ENCODE results near the gene WWTR1. TPM values are rescaled to one million over a fixed set of nuclear protein-coding genes. Genes with fewer than 3 reads are reported as not detected.
A peak's percentile ranks its signal among the peaks of the same experiment; 100 is the strongest.

The WWTR1 gene
- total RNA-seq, 4 donors from 2014 or later: 40.3 to 80.4 (median 67.6) TPM

- in situ Hi-C loops (cut with MboI; ENCODE audit: low pct_ligation_motif_present in 1 of 4, low pct_unique_long_range_greater_than_20kb in 1 of 4, low sequenced_read_pairs in 3 of 4): no loop called here
- no peaks in the 10 kb centered on the region for H3K27me3 ChIP-seq
- H3K4me3 ChIP-seq: no peak overlapping the region
- WGBS, 2 donors (ENCODE audit: low coverage in 1 of 2): 85% methylated on average over 8 of the region's 8 CpGs
- H3K27ac ChIP-seq: no peak overlapping the region
- H3K4me1 ChIP-seq: peaks cover 0 to 25% (median 4%) of the 10 kb centered on the region in 4 donors
- no peaks in the 10 kb centered on the region for H3K36me3 ChIP-seq
- no peaks in the 10 kb centered on the region for H3K9me3 ChIP-seq
- intact Hi-C loops (cut with DNase I; ENCODE audit: low total_unique reads): no loop called here
- no peak for DNase-seq
- no peak for TF ChIP-seq CTCF (IDR thresholded peaks at IDR 0.05)
- no peak for TF ChIP-seq POLR2AphosphoS5 (IDR thresholded peaks at IDR 0.05)
- TF ChIP-seq EP300 (IDR thresholded peaks at IDR 0.05; ENCODE audit: low read depth): no peak
- no peak for TF ChIP-seq POLR2A (IDR thresholded peaks at IDR 0.05)
Measured at GRCh38 chr3:149593418-149594160, 64.2 kb downstream of the WWTR1 start.

- in situ Hi-C loops (cut with MboI; ENCODE audit: low pct_ligation_motif_present in 1 of 4, low pct_unique_long_range_greater_than_20kb in 1 of 4, low sequenced_read_pairs in 3 of 4) (no loop called here), intact Hi-C loops (cut with DNase I; ENCODE audit: low total_unique reads) (no loop called here)
- DNase-seq: no peak
- peaks cover 0 to 28% (median 4%) of the 10 kb centered on the region in 4 donors for H3K4me1 ChIP-seq
- H3K36me3 ChIP-seq: no peaks in the 10 kb centered on the region
- TF ChIP-seq POLR2AphosphoS5 (IDR thresholded peaks at IDR 0.05) (no peak), CTCF (IDR thresholded peaks at IDR 0.05) (no peak), EP300 (IDR thresholded peaks at IDR 0.05; ENCODE audit: low read depth) (no peak), POLR2A (IDR thresholded peaks at IDR 0.05) (no peak)
- H3K27ac ChIP-seq: no peak overlapping the region
- H3K4me3 ChIP-seq: no peak overlapping the region
- 62 to 87% methylated on average over 2 to 9 of the region's 9 CpGs for whole genome bisulfite sequencing, 2 donors (ENCODE audit: low coverage in 1 of 2)
- H3K27me3 ChIP-seq: no peaks in the 10 kb centered on the region
- no peaks in the 10 kb centered on the region for H3K9me3 ChIP-seq
Measured at GRCh38 chr3:149592758-149593240, 65.0 kb downstream of the WWTR1 start.

- no peak for TF ChIP-seq POLR2A (IDR thresholded peaks at IDR 0.05)
- no peak for TF ChIP-seq EP300 (IDR thresholded peaks at IDR 0.05; ENCODE audit: low read depth)
- no peak for TF ChIP-seq POLR2AphosphoS5 (IDR thresholded peaks at IDR 0.05)
- TF ChIP-seq CTCF (IDR thresholded peaks at IDR 0.05): no peak
- Histone ChIP-seq H3K9me3 (no peaks in the 10 kb centered on the region), H3K4me1 (peaks cover 0 to 25% (median 0%) of the 10 kb centered on the region in 4 donors), H3K27me3 (peaks cover 5% of the 10 kb centered on the region), H3K27ac (no peak overlapping the region), H3K4me3 (no peak overlapping the region), H3K36me3 (no peaks in the 10 kb centered on the region)
- WGBS, 2 donors (ENCODE audit: low coverage in 1 of 2): 78 to 83% methylated on average over 3 to 4 of the region's 4 CpGs
- intact Hi-C loops (cut with DNase I; ENCODE audit: low total_unique reads): no loop called here
- no peak for DNase-seq
- in situ Hi-C loops (cut with MboI; ENCODE audit: low pct_ligation_motif_present in 1 of 4, low pct_unique_long_range_greater_than_20kb in 1 of 4, low sequenced_read_pairs in 3 of 4): no loop called here
Measured at GRCh38 chr3:149590691-149591441, 67.0 kb downstream of the WWTR1 start.

GRCh38 chr3:149589332-149589731 lies 68.5 kb downstream of the WWTR1 start:
- no peaks in the 10 kb centered on the region for H3K36me3 ChIP-seq
- H3K4me1 ChIP-seq: peaks cover 0 to 24% (median 0%) of the 10 kb centered on the region in 4 donors
- peak overlapping the region in 1 of 4 donors; percentile 27 for H3K27ac ChIP-seq
- TF ChIP-seq EP300 (IDR thresholded peaks at IDR 0.05; ENCODE audit: low read depth) (no peak), POLR2AphosphoS5 (IDR thresholded peaks at IDR 0.05) (no peak), CTCF (IDR thresholded peaks at IDR 0.05) (no peak), POLR2A (IDR thresholded peaks at IDR 0.05) (no peak)
- intact Hi-C loops (cut with DNase I; ENCODE audit: low total_unique reads): no loop called here
- in situ Hi-C loops (cut with MboI; ENCODE audit: low pct_ligation_motif_present in 1 of 4, low pct_unique_long_range_greater_than_20kb in 1 of 4, low sequenced_read_pairs in 3 of 4): no loop called here
- DNase-seq: no peak
- no peaks in the 10 kb centered on the region for H3K9me3 ChIP-seq
- H3K4me3 ChIP-seq: no peak overlapping the region
- WGBS, 2 donors (ENCODE audit: low coverage in 1 of 2): 47 to 64% methylated on average over 4 of the region's 4 CpGs
- peaks cover 5% of the 10 kb centered on the region for H3K27me3 ChIP-seq
